ENCODE results near the gene DEAF1.

DNA sequence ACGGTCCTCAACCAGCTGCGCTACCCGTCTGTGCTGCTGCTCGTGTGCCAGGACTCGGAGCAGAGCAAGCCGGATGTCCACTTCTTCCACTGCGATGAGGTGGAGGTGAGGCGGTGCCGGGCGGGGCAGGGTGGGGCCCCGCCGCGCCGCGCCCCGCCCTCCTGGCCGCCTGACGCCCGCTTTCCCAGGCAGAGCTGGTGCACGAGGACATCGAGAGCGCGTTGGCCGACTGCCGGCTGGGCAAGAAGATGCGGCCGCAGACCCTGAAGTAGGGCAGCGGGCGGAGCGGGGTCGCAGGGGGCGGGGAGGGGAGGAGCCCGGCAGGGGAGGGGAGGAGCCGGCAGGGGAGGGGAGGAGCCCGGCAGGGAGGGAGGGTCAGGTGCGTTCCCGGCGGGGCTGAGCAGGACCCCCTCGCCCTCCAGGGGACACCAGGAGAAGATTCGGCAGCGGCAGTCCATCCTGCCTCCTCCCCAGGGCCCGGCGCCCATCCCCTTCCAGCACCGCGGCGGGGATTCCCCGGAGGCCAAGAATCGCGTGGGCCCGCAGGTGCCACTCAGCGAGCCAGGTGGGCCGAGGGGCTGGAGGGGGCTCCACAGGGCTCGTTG, 25.7 kb upstream of the DEAF1 start:
- TF ChIP-seq, protein P1, sequence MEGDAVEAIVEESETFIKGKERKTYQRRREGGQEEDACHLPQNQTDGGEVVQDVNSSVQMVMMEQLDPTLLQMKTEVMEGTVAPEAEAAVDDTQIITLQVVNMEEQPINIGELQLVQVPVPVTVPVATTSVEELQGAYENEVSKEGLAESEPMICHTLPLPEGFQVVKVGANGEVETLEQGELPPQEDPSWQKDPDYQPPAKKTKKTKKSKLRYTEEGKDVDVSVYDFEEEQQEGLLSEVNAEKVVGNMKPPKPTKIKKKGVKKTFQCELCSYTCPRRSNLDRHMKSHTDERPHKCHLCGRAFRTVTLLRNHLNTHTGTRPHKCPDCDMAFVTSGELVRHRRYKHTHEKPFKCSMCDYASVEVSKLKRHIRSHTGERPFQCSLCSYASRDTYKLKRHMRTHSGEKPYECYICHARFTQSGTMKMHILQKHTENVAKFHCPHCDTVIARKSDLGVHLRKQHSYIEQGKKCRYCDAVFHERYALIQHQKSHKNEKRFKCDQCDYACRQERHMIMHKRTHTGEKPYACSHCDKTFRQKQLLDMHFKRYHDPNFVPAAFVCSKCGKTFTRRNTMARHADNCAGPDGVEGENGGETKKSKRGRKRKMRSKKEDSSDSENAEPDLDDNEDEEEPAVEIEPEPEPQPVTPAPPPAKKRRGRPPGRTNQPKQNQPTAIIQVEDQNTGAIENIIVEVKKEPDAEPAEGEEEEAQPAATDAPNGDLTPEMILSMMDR (IDR thresholded peaks at IDR 0.05), result no peak
- TF ChIP-seq POLR2A (IDR thresholded peaks at IDR 0.05), result no peak
